Measurements from ENCODE around the gene SGMS1.

DNA sequence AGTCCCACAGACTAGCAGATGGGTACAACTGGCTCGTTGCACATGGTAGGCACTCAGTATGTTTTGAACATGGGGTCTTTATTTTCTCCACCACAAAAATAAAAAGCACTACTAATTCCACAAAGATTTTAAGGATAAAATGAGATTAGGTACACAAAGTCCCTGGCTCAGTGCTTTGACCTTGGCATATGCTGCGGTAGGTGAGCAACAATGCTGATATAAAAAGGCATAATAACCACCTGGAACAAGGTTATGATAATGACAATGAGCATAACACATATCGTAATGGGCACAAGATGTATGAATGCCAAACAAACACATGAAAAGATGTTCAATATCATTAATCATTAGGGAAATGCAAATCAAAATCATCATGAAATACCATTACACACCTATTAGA, 26.9 kb downstream of the SGMS1 start:
- TF ChIP-seq, protein P1, sequence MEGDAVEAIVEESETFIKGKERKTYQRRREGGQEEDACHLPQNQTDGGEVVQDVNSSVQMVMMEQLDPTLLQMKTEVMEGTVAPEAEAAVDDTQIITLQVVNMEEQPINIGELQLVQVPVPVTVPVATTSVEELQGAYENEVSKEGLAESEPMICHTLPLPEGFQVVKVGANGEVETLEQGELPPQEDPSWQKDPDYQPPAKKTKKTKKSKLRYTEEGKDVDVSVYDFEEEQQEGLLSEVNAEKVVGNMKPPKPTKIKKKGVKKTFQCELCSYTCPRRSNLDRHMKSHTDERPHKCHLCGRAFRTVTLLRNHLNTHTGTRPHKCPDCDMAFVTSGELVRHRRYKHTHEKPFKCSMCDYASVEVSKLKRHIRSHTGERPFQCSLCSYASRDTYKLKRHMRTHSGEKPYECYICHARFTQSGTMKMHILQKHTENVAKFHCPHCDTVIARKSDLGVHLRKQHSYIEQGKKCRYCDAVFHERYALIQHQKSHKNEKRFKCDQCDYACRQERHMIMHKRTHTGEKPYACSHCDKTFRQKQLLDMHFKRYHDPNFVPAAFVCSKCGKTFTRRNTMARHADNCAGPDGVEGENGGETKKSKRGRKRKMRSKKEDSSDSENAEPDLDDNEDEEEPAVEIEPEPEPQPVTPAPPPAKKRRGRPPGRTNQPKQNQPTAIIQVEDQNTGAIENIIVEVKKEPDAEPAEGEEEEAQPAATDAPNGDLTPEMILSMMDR (conservative IDR thresholded peaks at IDR 0.05 in 1 of 2, IDR thresholded peaks at IDR 0.05 in 1 of 2; ENCODE audit: extremely low read depth in 1 of 2, insufficient read depth in 1 of 2, low read depth in 1 of 2, low read length in 2 of 2), result no peak
- no peak for TF ChIP-seq EZH2 (IDR thresholded peaks at IDR 0.05; ENCODE audit: borderline replicate concordance, low read length)

Measured in mammary epithelial cell (primary cell).